Colon (tissue), 2 donors: ENCODE measurements around the gene OCIAD1.
"Not testable (repeated sequence)": the region's sequence is repeated elsewhere in the genome, so short reads cannot be mapped to it uniquely, and the experiment has no call there.

Experiments
- FAIRE-seq: peaks from 2 replicates; lab custom pipeline; 2012; peaks lifted over from hg19 to GRCh38; lab: Jason Lieb, UNC
- donor health status: control.
- donor health status: control.

Gene OCIAD1

GRCh38 chr4:48830706-48831531 is at the start of gene OCIAD1:
Gene OCIAD1, plus strand, starts transcription at chr4:48831088. Its CDS starts 1,537 bp downstream, at chr4:48832625.
- FAIRE-seq: no peak

- FAIRE-seq: no peak
Observed at GRCh38 chr4:48781968-48782367, 48.9 kb upstream of the OCIAD1 start.

GRCh38 chr4:48785302-48785701 is 45.6 kb upstream of the OCIAD1 start:
- no peak for FAIRE-seq

- no peak for FAIRE-seq
Observed at GRCh38 chr4:48786549-48786948, 44.3 kb upstream of the OCIAD1 start.

- no peak for FAIRE-seq
Observed at GRCh38 chr4:48787056-48787455, 43.8 kb upstream of the OCIAD1 start.

- no peak for FAIRE-seq
Observed at GRCh38 chr4:48790561-48790960, 40.3 kb upstream of the OCIAD1 start.

- FAIRE-seq: no peak
Observed at GRCh38 chr4:48791313-48791712, 39.6 kb upstream of the OCIAD1 start.

- no peak for FAIRE-seq
Observed at GRCh38 chr4:48792348-48793006, 38.4 kb upstream of the OCIAD1 start.

- no peak for FAIRE-seq
Observed at GRCh38 chr4:48795108-48795507, 35.8 kb upstream of the OCIAD1 start.

- FAIRE-seq: no peak
Observed at GRCh38 chr4:48796191-48796926, 34.5 kb upstream of the OCIAD1 start.

GRCh38 chr4:48796927-48797679 is 33.8 kb upstream of the OCIAD1 start:
- FAIRE-seq: no peak

- FAIRE-seq: no peak
Observed at GRCh38 chr4:48798117-48798516, 32.8 kb upstream of the OCIAD1 start.

- no peak for FAIRE-seq
Observed at GRCh38 chr4:48799157-48799556, 31.7 kb upstream of the OCIAD1 start.

- FAIRE-seq: not testable (repeated sequence)
Observed at GRCh38 chr4:48800155-48800554, 30.7 kb upstream of the OCIAD1 start.

GRCh38 chr4:48801016-48801715 is 29.7 kb upstream of the OCIAD1 start:
- no peak for FAIRE-seq

GRCh38 chr4:48804584-48805301 is 26.1 kb upstream of the OCIAD1 start:
- FAIRE-seq: no peak

- FAIRE-seq: no peak
Observed at GRCh38 chr4:48812866-48813265, 18.0 kb upstream of the OCIAD1 start.

GRCh38 chr4:48813964-48814363 is 16.9 kb upstream of the OCIAD1 start:
- no peak for FAIRE-seq

GRCh38 chr4:48815483-48815882 is 15.4 kb upstream of the OCIAD1 start:
- no peak for FAIRE-seq

- FAIRE-seq: not testable (repeated sequence)
Observed at GRCh38 chr4:48816297-48816696, 14.6 kb upstream of the OCIAD1 start.

GRCh38 chr4:48816971-48817370 is 13.9 kb upstream of the OCIAD1 start:
- no peak for FAIRE-seq
